GM21423 (cell line): Measurements from ENCODE around the gene HOXA6.
A peak's percentile ranks its signal among the peaks of the same experiment; 100 is the strongest.

Experiments used
- ATAC-seq: cut with Tn5 transposase; IDR thresholded peaks from one replicate; pipeline ENCODE4 v1.9.1; 2021; ENCODE audit warnings: mild to moderate bottlenecking, moderate library complexity; ENCODE audit not compliant: unreplicated experiment

Gene HOXA6

DNA sequence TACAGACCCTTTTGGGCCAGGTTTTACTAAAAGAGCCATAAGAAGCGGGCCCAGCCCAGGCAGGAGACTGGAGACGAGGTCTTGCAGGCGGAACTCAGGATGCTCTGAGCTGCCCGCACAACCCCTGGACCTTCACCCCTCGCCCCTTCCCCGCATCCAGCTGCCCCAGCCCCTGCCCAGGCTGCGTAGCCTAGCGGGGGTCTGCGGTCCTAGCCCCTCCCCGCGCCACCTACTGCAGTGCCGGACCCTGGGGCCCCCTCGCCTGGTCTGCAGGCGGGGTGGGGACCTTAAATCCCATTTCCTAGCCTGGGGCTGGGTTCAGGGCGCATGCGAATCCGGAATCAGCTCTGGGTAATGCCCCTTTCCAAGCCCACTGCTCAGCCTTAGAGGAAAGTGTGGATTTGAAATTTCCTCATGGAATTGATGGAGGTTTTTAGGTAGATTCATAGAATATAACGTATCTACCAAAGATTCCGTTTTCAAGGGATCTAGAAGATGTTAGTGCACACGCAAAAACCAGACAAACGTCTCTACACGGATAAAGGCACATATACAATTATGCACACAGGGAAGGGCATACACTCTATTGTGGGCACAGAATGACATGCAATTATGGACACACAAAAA lies 5.4 kb upstream of the HOXA6 start:
- no peak for ATAC-seq

GRCh38 chr7:27151931-27152815 lies 4.6 kb upstream of the HOXA6 start, which contains the start of gene HOXA3:
HOXA3 (minus strand) TSS chr7:27152583; CDS start chr7:27110640, 41,943 bp downstream.
- ATAC-seq: no peak

- ATAC-seq: no peak
Observed at GRCh38 chr7:27151341-27151930, 3.9 kb upstream of the HOXA6 start.

- ATAC-seq: peak; percentile 83
Observed at GRCh38 chr7:27150568-27151340, 3.2 kb upstream of the HOXA6 start.

DNA sequence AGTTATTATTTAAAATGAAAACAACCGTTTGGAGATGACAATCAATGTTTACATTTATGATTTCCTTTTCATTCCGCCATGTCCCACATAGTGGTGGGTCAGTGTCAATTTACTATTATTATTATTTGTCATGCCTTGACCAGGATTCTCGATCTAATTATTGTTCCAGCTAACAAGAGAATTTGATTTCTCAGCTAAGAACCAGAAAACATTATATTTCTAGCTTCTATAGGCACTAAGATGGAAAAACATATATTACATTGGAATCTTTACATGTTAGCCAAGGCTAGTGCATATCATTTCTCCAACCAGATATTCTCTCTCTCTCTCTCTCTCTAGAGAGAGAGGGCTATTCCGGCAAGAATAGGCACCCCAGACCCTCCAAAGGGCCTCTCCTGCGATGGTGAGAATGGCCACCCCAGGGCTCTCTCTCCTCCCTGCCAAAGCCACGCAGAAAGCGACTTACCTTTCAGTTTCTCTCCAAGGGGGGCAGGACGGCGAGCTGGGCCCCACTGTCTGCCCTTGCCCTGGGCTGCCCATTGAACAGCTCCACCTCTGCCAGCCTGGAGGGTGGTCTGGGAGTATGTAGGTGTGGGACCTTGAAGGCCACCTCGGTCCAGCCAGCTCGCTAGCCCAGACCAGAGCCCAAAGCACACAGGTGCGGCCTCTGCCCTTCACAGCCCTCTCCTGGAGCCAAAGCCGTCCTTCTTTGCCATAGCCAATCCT lies 2.4 kb upstream of the HOXA6 start:
- ATAC-seq: no peak

DNA sequence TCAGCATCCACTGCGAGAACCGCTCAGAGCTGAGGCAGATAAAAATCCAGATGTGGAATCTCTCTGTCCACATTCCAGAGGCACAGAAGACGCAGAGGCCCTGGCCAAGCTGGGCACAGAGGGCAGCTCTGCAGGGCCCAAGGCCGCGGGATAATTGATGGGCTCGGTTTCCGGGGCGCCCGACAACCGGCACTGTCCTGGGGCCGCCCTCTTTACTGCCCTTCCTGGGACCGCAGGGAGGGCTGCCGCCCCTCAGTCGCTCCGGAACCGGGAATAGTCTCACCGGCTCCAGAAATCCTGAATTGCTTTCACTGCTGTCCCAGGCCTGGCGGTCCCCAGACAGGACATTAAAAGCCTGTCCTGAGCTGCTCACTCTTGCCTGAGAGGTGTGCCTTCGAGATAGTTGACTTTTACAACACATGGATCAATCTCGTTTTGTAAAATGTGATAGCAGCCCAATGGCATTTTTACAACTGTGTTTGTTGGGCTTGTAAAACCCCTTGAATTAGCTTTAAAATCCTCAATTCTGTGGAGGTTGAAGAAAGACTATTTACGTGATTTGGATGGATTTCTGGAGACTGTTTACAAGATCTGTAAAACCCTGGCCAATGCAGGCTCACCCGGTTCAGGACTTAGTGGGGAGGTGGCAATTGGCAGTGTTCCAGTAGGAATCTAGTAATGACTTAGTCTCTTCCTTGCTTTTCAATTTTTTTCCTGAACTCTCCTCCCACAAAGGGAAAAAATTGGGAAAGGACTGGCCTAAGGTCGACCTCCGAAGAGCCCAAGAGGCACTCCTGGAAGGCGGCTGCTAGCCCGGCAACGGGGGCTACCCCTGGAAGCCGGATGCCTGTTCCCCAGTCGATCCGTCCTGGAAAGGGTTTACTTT lies 1.4 kb upstream of the HOXA6 start:
- no peak for ATAC-seq

DNA sequence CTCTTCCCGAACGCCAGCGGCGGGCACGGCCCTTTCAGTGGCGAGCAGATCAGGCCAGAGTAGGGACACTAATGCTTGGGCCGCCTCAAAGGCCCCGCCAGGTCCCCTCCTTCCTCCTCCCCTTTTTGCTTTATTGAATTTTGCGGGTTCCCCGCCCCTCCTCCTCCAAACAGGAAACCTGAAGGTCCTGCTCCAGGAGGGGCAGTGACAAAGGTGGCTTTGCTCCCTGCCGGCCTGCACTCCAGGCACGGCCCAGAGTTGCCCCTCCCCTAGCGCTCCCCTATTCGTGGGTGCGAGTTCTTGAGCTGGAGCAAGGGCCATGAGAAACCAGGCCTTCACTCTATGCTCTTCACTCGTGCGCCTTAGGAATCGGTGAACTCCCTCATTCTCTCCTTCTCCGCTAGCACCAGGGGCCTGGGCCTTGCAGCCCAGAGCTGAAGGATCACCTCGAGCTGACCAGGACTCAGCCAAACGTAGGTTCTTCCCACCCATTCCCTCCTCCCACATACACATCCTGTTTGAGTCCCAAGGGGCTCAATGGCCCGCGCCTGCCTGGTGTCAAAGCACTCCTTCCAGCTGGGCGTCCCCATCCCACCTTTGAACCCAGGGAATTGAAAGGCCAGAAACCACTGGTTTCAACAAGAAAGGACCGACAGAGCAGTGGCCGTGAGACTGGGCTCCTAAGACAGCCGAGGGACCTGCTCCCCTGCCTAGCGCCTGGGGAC lies 619 bp upstream of the HOXA6 start:
- ATAC-seq: no peak

DNA sequence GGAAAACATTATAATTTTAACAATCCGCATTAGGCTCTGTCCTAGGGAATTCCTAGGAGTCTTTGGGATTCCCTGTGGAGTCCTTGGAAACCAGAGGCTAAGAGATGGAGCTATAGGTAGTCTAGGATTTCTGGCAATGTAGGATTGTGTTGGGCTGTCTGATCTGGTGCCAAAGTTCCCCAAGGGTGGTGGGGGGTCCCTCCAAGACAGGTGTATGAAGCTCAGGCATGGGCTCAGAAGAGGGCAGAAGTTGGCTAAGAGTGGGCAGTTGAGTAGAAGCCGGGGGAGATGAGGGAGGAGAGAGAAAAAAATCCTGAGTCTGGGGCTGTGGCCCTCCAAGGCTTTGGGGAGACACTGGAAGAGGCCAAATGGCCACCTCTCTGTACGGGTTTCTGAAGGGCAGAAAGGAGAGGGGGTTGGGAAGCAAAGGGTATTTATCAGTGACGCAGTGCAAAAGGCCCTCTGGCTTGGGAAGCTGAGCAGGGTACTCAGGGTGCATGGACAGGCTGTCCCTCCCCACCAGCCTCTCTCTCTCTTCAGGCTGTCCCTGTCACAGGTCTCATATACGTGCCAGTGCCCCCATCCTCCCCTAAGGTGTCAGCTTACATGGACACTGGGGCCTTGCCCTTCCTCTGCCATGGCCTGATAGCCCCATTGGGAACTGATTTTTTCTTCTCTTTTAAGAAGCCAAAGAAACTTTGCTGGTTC lies 929 bp downstream of the HOXA6 start:
- no peak for ATAC-seq

DNA sequence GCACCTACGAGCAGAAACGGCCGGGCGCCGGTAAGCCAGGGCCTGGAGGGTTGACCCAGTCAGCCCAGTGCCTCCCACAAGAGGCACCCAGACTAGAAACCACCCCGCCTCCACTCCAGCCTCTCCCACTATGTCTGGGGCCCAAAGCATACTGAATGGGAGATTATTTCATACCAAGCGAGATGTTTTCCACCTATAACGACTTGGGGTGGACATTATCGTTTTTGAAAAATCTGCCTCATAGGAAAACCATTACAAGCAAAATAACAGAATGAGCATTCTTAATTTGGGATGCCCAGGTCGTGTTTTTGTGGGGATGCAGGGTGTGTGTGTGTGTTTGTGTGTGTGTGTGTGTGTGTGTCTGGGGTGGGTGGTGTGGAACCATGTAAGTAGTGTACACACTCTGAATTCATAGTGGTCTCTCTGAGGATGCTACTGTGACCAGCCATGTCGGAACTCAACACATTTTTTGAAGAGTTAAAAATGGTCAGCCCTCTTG lies 1.6 kb downstream of the HOXA6 start:
- no peak for ATAC-seq

- ATAC-seq: no peak
Observed at GRCh38 chr7:27145165-27145913, 2.2 kb downstream of the HOXA6 start.

- no peak for ATAC-seq
Observed at GRCh38 chr7:27144781-27145164, 2.8 kb downstream of the HOXA6 start.

- no peak for ATAC-seq
Observed at GRCh38 chr7:27143950-27144780, 3.4 kb downstream of the HOXA6 start.

DNA sequence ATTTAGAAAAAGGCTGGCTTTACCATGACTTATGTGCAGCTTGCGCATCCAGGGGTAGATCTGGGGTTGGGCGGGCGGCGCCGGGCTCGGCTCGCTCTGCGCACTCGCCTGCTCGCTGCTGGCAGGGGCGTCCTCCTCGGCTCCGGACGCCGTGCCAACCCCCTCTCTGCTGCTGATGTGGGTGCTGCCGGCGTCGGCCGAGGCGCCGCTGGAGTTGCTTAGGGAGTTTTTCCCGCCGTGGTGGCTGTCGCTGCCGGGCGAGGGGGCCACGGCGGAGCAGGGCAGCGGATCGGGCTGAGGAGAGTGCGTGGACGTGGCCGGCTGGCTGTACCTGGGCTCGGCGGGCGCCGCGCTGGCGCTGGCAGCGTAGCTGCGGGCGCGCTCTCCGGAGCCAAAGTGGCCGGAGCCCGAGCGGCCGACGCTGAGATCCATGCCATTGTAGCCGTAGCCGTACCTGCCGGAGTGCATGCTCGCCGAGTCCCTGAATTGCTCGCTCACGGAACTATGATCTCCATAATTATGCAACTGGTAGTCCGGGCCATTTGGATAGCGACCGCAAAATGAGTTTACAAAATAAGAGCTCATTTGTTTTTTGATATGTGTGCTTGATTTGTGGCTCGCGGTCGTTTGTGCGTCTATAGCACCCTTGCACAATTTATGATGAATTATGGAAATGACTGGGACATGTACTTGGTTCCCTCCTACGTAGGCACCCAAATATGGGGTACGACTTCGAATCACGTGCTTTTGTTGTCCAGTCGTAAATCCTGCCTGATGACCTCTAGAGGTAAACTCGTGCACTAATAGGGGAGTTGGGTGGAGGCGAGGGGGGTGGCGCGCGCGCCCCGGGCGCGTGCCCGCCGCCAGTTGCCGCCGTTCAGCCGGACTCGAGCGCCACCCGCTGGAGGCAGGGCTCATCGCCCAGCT lies 4.3 kb downstream of the HOXA6 start, which contains the start of gene HOXA5:
Gene HOXA5 (minus strand): TSS at position 659 of the 927 bp plus-strand sequence. CDS start 74 bp downstream, at position 585.
- ATAC-seq: no peak

DNA sequence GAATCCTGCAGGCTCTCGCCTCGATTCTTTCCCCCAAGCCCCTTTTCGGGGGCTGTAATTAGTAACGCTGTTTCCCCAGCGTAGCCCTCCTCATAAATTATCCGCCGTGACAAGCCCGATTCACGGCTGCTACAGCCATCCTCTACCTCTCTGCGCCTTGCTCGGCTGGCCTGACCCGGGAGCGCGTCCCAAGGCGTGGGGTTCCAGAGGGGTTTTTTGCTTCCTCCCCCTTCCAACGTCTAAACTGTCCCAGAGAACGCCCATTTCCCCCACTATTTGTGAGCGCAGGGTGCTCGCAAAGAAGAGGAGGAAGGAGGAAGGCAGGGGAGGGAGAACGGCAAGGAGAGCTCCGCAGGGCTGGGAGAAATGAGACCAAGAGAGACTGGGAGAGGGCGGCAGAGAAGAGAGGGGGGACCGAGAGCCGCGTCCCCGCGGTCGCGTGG lies 5.0 kb downstream of the HOXA6 start:
- ATAC-seq: no peak

DNA sequence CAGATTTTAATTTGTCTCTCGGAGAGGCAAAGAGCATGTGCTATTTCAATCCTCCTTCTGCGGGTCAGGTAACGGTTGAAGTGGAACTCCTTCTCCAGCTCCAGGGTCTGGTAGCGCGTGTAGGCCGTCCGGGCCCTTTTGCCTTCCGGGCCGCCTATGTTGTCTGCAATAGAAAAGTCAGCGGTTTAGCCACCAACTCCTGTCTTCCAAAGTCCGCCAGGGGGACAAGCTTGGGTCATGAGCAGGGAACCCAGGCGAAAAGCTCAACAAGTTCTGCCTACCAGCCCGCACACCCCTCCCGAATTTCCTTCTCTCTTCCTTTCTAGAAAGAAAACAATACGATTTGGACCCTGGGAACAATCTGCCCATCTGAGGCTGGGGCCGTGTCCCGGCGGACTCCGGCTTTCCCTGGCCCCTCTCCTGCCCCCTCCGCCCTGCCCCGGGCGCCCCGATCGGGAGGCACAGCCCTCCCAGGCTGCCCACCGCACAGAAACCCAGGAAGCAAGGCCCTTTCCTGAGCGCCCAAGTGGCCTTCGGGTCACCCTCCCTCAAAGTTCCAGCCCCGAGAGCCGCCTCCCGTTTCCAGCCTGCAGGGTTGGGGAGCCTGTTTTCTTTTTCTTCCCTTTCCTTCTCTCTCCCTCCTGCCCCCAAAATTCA lies 5.5 kb downstream of the HOXA6 start:
- no peak for ATAC-seq
